ENCODE data around the gene KDM6B. TPM values are rescaled to one million over a fixed set of nuclear protein-coding genes. Genes with fewer than 3 reads are reported as not detected.
"Not testable (repeated sequence)": the region's sequence is repeated elsewhere in the genome, so short reads cannot be mapped to it uniquely, and the experiment has no call there.

The KDM6B gene
- total RNA-seq, 1 donor from 2014 or later: 16.7 TPM

DNA sequence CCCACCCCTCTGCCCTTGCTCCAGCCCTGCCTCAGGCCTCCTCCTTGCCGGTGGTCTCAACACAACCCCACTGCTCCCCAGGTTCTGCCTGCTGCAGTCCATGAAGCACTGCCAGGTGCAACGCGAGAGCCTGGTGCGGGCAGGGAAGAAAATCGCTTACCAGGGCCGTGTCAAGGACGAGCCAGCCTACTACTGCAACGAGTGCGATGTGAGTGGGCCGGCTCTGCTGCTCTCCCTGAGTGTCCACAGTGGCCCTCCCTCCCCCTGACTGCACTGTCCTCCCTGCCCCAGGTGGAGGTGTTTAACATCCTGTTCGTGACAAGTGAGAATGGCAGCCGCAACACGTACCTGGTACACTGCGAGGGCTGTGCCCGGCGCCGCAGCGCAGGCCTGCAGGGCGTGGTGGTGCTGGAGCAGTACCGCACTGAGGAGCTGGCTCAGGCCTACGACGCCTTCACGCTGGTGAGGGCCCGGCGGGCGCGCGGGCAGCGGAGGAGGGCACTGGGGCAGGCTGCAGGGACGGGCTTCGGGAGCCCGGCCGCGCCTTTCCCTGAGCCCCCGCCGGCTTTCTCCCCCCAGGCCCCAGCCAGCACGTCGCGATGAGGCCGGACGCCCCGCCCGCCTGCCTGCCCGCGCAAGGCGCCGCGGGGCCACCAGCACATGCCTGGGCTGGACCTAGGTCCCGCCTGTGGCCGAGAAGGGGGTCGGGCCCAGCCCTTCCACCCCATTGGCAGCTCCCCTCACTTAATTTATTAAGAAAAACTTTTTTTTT is 19.1 kb downstream of the KDM6B start:
- ATAC-seq: no peak

DNA sequence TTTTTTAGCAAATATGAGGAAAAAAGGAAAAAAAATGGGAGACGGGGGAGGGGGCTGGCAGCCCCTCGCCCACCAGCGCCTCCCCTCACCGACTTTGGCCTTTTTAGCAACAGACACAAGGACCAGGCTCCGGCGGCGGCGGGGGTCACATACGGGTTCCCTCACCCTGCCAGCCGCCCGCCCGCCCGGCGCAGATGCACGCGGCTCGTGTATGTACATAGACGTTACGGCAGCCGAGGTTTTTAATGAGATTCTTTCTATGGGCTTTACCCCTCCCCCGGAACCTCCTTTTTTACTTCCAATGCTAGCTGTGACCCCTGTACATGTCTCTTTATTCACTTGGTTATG is 19.6 kb downstream of the KDM6B start:
- ATAC-seq: no peak

DNA sequence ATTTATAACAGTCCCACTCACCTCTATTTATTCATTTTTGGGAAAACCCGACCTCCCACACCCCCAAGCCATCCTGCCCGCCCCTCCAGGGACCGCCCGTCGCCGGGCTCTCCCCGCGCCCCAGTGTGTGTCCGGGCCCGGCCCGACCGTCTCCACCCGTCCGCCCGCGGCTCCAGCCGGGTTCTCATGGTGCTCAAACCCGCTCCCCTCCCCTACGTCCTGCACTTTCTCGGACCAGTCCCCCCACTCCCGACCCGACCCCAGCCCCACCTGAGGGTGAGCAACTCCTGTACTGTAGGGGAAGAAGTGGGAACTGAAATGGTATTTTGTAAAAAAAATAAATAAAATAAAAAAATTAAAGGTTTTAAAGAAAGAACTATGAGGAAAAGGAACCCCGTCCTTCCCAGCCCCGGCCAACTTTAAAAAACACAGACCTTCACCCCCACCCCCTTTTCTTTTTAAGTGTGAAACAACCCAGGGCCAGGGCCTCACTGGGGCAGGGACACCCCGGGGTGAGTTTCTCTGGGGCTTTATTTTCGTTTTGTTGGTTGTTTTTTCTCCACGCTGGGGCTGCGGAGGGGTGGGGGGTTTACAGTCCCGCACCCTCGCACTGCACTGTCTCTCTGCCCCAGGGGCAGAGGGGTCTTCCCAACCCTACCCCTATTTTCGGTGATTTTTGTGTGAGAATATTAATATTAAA is 20.2 kb downstream of the KDM6B start:
- ATAC-seq: no peak

DNA sequence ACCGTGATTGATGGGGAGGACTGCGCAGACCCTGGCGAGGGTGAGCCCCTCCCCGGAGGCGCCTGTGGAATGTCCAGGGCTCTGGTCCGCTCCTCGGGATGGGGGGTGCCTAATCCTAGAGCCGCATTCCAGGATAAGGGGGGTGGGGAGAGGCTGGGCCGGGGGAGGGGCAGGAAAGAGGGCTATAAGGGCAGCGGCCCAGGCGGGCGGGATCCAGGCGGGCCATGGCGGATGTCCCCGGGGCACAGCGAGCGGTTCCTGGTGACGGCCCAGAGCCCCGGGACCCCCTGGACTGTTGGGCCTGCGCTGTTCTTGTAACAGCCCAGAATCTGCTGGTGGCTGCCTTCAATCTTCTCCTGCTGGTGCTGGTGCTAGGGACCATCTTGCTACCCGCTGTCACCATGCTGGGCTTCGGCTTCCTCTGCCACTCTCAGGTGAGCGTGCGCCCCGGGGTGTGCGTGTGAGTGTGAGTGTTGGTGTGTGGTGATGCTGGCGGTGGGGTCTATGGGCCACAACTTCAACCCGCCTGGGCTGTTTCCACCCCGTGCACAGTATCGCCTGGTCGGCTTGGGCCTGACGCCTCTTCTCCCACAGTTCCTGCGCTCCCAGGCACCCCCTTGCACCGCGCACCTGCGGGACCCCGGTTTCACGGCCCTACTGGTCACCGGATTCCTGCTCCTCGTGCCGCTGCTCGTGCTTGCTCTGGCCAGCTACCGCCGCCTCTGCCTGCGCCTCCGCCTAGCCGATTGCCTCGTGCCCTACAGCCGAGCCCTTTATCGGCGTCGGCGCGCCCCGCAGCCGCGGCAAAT is 21.0 kb downstream of the KDM6B start, which contains the start of gene TMEM88:
Gene TMEM88, plus strand, starts transcription at position 216 of the 809 bp plus-strand sequence. Its CDS starts 9 bp downstream, at position 225.
- ATAC-seq: no peak

DNA sequence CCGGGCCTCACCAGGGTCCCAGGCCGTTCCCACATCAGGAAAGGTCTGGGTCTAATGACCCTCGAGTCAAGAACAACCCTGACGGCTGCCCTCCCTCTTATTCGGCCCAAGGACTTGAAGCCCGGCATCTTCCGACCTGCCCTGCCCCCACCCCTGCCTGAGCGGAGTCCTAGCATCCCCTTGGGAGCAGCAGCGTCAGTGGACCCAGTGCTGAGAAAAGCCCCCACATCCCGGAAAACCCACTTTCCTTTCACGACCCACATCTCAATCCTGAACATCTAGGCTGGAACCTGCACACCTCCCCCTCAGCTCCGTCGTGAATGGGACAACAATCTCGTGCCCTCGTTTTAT is 21.6 kb downstream of the KDM6B start:
- no peak for ATAC-seq

DNA sequence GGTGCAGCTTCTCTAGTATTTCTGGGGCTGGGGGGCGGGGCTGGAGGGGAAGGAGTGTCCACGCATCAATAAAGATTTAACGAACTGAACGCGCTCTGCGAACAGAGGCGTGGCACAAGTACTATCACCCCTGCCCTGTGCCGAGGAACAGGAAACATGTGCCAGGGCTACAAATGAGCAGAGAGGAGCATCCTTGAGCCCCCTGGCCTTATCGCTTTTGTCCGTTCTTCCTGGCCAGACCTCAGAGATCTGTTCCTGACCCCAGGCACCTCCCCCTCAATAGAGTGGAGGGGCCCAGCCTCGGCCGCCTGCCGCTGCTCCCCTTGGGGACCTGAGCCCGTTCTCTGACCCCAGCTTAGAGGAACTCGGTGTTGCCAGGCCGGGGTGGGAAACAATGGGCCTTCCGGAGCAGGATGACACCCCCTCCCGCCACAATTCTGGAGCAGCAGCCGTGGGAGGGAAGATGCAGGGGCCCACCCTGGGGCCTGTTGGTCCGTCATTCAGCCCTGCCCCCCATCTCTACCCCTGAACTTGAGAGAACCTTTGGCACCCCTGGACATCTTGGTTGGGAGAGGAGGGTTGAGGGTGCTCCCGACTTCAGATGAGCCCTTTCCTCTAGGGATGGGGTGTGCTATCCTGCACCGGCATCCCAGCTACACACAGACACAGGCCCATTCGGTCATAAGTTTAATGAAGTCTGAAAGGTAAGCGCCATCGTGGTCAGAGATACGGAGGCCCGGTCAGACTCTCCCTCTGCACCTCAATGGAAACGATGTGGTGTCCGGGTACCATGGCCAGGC is 22.2 kb downstream of the KDM6B start:
- no peak for ATAC-seq

DNA sequence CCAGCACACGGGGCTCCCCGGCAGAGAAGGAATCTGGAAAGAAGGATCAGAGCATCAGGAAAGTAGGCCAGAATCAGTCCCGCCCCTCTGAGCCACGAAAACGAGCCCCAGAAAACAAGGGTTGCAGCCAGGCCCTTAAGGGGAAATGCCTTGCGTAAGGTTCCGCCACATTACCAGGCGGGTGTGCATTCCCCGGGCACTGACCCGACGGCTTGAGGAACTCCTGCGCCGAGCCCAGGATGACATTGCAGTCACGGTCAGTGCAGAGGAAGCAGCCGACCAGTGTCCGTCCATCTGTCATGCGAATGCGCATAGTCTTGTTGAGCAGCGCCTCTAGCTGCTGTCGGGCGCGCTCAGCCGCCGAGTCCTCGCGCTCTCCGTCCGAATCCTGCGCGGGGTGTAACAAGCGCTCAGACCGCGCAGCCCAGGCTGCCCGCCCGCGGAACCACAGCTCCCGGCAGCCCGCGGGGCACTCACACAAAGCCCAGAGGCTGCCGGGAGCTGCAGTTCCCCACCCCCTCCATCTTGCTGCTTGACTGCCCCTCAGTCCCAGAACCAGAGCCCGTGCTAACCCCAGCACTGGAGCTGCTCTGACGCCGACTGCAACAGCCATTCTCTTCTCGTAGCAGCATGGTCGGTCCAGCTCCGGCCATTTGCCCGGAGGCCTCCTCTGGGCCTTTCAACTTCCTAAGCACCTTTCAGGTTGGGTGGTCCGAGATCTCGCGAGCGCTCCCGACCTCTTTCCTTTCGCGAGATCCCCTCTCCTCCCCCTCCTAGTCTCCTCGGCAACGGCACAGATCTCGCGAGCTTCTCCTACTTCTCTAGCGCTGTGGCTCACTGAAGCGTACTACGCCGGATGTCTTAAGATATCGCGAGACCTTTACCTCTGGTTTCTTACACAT is 23.0 kb downstream of the KDM6B start, which contains the start of gene NAA38:
Gene NAA38, minus strand, starts transcription at position 749 of the 902 bp plus-strand sequence. Its CDS starts 96 bp downstream, at position 653.
- ATAC-seq: peak; percentile 84

DNA sequence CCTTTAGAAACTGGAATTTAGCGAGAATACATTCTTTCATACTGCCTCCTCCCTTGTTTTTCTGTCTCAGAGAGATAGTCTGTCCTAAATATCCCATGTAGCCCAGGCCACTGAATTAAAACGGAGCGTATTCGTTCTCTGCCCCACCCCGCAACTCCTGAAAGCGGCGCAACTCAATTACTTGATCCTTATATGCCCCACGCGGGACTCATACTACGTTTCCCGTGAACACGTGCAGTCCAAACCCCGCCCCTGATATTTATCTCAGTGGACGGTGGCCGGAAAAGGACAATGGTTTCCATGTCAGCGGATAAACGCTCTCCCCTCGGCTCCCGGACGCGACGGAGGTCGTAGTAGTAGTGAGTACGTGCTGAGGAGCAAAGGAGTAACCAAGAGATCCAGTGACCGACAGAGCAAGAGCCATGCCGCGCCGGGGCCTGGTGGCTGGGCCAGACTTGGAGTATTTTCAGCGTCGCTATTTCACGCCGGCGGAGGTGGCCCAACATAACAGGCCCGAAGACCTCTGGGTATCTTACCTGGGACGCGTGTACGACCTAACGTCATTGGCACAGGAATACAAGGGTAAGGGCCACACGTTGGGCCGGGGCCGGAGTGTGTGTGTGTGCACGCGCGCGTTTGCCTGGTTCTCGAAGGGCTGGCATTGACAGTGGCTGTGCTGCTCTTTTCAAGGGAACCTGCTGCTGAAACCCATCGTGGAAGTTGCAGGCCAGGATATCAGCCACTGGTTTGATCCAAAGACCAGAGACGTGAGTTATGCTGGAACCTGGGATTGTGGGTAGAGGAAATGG is 23.9 kb downstream of the KDM6B start, which contains the start of gene CYB5D1:
Gene CYB5D1, plus strand, starts transcription at position 291 of the 809 bp plus-strand sequence. Its CDS starts 132 bp downstream, at position 423.
- peak; percentile 60 for ATAC-seq

DNA sequence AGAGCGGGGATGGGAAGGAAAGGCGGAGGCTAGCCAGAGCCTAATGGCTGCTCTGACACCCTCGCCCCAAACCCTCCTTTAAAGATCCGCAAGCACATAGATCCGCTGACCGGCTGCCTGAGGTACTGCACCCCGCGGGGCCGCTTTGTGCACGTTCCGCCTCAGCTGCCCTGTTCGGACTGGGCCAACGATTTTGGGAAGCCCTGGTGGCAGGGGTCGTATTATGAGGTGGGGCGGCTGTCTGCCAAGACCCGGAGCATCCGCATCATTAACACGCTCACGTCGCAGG is 24.4 kb downstream of the KDM6B start:
- ATAC-seq: peak; percentile 5

DNA sequence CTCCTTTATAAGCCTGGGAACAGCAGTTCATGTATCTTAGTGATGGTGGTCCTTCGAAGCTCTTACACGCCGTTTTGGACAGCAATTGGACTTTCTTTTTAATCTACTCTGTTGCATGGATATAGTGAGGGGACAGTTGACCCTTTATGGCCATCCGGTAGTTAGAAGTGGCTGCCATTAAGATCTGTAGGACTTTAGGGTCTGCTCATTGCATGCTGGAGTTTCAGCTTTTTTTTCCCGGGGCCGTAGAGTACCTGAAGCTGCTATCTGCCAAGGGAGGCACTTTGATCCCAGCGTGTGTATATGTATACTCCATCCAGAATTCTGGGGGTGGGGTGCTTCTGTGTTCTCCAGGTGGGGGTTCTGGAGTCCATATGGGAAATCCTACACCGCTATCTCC is 25.0 kb downstream of the KDM6B start:
- no peak for ATAC-seq

DNA sequence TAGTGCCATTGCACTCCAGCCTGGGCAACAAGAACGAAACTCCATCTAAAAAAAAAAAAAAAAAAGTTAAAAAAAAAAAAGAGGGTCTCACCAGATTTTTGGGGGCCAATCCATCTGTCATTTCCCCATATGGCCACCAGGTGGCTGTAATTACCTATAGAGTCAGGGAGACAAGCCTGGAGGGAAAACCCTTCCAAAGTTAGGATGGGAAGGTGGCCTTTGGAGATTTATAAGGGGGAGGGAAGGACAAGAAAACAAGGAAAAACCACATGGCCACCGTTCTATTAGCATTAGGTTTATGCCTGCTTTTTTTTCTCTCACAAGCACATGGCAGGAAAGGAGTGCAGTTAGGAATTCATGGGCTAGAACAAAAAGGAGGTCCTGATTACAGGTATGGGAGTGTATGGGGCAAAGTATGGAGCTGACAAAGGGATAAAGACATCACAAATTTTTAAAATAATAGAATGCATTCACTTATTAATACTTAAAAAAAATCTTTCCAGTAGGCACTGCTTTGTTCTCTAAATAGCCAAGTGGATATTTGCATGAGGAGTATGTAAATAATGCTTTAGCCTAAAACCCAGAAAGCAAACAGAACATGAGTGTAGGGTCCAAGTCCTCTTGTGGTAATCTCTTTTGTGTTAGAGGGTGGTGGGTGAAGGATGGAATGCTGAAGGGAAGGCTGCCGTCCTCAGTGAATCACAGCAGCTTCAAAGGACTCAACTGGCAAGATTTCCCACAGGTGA is 28.8 kb downstream of the KDM6B start:
- ATAC-seq: no peak

DNA sequence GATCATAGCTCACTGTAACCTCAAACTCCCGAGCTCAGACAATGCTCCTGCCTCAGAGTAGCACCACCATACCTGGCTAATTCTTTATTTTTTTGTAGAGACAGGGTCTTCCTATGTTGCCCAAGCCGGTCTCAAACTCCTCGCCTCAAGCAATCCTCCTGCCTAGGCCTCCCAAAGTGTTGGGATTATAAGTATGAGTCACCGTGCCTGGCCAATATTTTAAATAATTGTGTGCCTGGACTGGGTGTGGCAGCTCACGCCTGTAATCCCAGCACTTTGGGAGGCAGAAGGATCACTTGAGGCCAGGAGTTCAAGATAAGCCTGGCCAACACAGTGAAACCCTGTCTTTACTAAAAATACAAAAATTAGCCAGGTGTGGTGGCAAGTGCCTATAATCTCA is 30.4 kb downstream of the KDM6B start:
- not testable (repeated sequence) for ATAC-seq

DNA sequence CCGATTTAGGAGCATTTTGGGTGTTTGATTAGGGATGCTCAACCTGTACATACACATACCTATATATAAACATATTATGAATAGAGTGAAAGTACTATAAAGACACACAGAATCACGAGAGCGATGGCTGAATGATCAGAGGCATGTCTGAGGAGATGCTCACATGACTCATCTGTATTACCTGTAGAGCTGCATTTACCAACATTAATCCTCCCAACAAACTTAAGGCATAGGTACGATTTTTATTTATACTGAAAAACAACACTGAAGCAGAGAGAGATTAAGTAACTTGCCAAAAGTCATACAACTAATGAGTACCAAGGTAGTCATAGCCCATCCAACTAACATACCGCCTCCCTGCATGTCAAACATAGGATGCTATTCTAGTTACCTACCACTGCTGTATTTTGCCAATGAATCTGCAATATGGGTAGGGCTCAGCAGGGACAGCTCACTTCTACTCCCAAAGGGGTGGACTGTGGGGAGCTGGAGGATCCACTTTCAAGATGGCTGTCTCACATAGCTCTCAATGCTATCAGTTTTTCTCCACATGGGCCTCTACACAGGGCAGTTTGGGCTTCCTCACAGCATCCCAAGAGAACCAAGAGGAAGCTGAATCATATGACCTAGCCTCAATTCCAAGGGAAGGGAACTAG is 31.1 kb downstream of the KDM6B start:
- ATAC-seq: peak; percentile 69

DNA sequence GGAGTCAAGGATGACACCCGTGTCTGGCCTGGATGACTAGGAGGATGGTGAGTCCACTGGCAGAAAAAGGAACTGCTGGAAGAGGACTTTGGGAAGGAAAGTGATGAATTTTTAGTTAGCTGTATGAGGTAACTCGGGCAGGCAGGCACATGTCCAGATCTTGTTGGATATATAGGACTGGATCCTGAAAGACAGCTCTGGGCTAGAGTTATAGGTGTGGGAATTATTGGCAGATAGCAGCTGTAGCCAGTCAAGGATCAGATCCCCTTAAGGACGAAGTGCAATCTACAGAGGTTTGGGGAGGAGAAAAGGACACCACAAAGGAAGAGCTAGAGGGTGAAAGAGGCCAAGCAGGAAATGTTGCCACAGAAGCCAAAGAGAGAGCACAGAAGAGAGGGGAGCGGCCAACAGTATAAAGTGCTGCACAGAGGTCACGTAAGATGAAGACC is 33.9 kb downstream of the KDM6B start:
- ATAC-seq: peak; percentile 76

DNA sequence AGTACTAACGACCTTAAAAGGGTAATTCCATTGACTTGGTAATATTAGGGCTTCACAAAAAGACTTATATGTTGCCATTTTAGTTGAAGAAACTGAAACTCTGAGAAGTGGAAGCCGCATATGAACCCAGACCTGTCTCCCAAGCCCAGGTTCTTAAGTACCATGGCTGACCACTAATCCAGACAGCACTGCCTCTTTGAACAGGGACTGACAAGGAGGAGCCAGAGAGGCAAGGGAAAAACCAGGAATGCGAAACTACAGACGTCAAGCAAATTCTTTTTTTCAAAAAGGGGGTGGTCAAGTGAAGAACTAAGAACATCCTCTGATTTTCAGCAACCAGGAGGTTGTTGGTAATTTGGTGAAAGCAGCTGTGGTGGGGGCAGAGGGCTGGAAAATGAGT is 39.0 kb downstream of the KDM6B start:
- no peak for ATAC-seq

DNA sequence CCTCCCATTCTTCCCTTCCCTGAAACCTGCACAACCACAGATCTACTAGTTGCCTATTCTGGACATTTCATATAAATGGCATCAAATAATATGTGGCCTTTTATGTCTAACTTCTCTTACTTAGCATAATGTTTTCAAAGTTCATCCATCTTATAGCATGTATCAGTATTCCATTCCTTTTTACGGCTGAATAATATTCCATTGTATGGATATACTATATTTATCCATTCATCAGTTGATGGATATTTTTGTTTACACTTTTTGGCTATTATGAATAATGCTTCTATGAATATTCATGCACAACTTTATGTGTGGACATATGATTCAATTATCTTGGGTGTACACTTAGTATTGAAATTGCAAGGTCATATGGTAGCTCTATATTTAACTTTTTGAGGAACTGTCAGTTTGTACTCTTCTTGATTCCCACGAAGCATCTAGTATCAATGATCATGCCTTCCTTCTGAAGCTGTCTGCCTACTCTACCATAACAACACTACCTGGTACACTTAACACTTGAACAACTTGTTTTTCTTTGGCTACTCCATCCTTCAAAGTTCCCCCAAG is 41.9 kb downstream of the KDM6B start:
- no peak for ATAC-seq

DNA sequence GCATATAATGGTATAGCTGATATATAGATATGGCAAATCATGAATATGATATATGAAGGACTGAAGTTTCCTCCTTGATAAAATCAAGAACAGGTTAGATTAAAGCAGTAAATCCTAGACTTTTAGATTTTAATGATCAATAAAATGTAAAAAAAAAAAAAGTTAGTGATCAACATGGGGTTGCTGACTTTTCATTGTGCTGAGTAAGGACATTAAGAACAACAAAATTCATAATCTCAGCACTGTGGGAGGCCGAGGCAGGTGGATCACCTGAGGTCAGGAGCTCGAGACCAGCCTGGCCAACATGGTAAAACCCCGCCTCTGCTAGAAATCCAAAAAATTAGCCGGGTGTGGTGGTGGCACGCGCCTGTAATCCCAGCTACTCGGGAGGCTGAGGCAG is 44.2 kb downstream of the KDM6B start:
- no peak for ATAC-seq

DNA sequence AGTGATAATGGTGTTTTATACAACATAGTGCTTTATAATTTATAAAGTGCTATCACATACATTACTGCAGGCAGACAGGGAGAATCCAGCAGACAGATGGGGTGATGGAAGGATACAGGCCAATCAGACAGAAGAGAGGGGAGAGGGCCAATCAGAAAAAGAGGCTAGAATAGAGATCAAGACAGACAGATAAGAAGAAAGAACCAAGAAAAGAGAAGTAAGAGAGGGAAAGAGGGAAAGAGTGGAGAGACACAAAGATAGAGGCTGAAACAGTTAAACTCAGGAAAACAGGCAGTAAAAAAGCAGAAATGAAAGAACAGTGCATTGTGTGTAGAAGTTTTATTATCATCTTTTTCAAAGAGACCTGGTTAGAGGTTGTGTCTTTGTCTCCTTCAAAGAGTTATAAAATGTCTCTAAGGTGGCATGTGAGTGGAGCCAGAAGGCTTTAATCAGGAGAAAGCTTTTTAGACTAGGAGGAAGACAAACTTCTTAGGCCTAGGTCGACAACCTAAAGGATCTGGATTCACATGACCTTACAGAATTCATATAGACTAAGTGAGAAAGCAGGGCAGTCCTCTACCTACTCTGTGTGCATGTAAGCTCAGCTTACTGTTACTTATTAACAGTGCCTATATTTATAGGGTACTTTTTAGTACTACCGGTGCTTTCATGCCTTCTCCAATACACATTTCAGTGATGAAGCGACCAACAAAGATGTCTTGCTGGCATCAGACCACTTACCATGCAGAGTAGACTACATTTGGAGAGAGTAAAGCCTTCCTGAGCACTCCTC is 46.3 kb downstream of the KDM6B start:
- ATAC-seq: no peak
